K562 (cell line): ENCODE results near the gene CBX2. TPM values are rescaled to one million over a fixed set of nuclear protein-coding genes. Genes with fewer than 3 reads are reported as not detected.

ENCODE experiments used
- KDM5B ChIP-seq: fragments of 200-600 bp; sonication (generic); IDR thresholded peaks from 2 replicates; pipeline ENCODE4 v1.6.1; 2012; ENCODE audit warnings: low read depth, mild to moderate bottlenecking, moderate library complexity, low read length, control low read depth, inconsistent platforms; ENCODE audit not compliant: insufficient replicate concordance
- MBD1 ChIP-seq: fragments of 250-450 bp; sonication (Bioruptor Pico); IDR thresholded peaks from 2 replicates; pipeline ENCODE4 v1.8.0; 2022; ENCODE audit warnings: inconsistent platforms
- NONO ChIP-seq, 2 experiments: fragments of 200-400 bp in 1 of 2; fragments of 450-650 bp in 1 of 2; formaldehyde crosslinking in 1 of 2; IDR thresholded peaks; 2 replicates each; pipeline ENCODE4 v1.6.1; 2017; ENCODE audit warnings: low read depth in 2 of 2, mild to moderate bottlenecking in 2 of 2, moderate library complexity in 2 of 2, low read length in 1 of 2
- NR2F6 ChIP-seq: fragments of 450-650 bp; formaldehyde crosslinking; IDR thresholded peaks from 2 replicates; pipeline ENCODE4 v1.4.0; 2020; ENCODE audit warnings: mild to moderate bottlenecking
- PPARD ChIP-seq: fragments of 250-450 bp; sonication (Bioruptor Pico); IDR thresholded peaks from 2 replicates; pipeline ENCODE4 v1.8.0; 2022; ENCODE audit warnings: inconsistent platforms, mild to moderate bottlenecking, moderate library complexity
- SMARCA5 ChIP-seq: fragments of 450-650 bp; IDR thresholded peaks from 2 replicates; pipeline ENCODE4 v1.6.1; 2016
- ZFX ChIP-seq: sonication (generic); formaldehyde crosslinking; IDR thresholded peaks from 2 replicates; pipeline ENCODE4 v1.8.0; 2022; ENCODE audit warnings: mild to moderate bottlenecking, missing genetic modification reagents, moderate library complexity
- ZNF318 ChIP-seq, 2 experiments: fragments of 450-650 bp; IDR thresholded peaks; 2 replicates each; pipeline ENCODE4 v1.6.1; 2016; ENCODE audit warnings: mild to moderate bottlenecking in 2 of 2, borderline replicate concordance in 1 of 2, low read depth in 1 of 2, moderate library complexity in 1 of 2
- polyA plus RNA-seq, 8 experiments: library from polyadenylated mRNA; depleted of rRNA in 4 of 8; stranded (reverse) in 5 of 8; unstranded in 3 of 8; fragments of >200 nt; fragmentation: Nextera tagmentation in 2 of 8; fragmentation: Illumina TruSeq in 1 of 8; extraction: Ambion mirVana in 2 of 8; extraction: Trizol in 1 of 8; gene quantifications; 2 replicates each; pipeline versions ENCODE4 v1.2.1 to v1.2.3, GENCODE V29; 2011 to 2014; ENCODE audit warnings: inconsistent platforms in 1 of 8, missing spikeins in 1 of 8
- total RNA-seq, 7 experiments: library from RNA; depleted of rRNA in 6 of 7; stranded (reverse); fragments of >200 nt in 6 of 7; fragmentation: Illumina TruSeq in 2 of 7; extraction: Trizol in 2 of 7; gene quantifications; 2 replicates each; pipeline versions ENCODE4 v1.2.1 to v1.2.3, GENCODE V29; 2011 to 2021; ENCODE audit warnings: low replicate concordance in 1 of 7

CBX2 gene
- total and polyA plus RNA-seq, 9 of the 15 experiments (the other 6 are each of a cell fraction or from before 2014, with no cell fraction given): 0.66 to 26.9 (median 13.9) TPM

GRCh38 chr17:79812353-79813258 is 34.7 kb downstream of the CBX2 start (continued):
- TF ChIP-seq ZNF318 (IDR thresholded peaks at IDR 0.05; ENCODE audit: borderline replicate concordance in 1 of 2, low read depth in 1 of 2) (no peak), NONO (IDR thresholded peaks at IDR 0.05; ENCODE audit: low read depth in 2 of 2, low read length in 1 of 2) (no peak), KDM5B (no peak), SMARCA5 (no peak), PPARD (CRISPR knock-in tag) (no peak), NR2F6 (CRISPR knock-in tag) (no peak), ZFX (CRISPR knock-in tag) (peak; percentile 20; the same call in 1 of the 2 replicates), MBD1 (CRISPR knock-in tag) (peak; percentile 64; the same call in 1 of the 2 replicates)
